Measurements from ENCODE around the gene MAP10.
A peak's percentile ranks its signal among the peaks of the same experiment; 100 is the strongest.

Gene MAP10

DNA sequence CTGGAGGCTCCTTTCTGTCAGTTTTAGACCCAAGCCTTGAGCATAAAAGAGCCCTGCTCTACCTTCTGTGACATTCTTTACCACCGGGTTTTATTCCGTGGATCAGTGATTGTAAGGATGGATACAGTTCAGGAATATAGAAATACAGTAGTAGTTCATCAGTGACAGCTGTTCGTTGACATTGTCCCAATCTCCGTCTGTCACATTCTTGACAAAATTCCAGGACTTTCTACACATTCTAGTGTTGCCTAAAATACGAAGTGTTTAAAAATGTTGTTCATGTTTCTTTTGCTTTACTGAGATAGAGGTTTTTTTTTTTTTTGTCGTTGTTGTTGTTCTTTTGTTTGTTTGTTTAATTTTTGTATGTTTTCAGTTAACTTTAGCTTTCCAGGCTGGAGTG, 29.9 kb downstream of the MAP10 start:
- ChIA-PET CTCF (interaction anchor here (0.7 to 0.8 kb wide), 3 partner anchors 10 to 200 kb away, joined by 3 to 4 read pairs (median 4); no protein-coding TSS in a partner anchor), POLR2A (no interaction called here)
- no peak for TF ChIP-seq GLI2 (tag by site-specific recombination; IDR thresholded peaks at IDR 0.05; ENCODE audit: borderline replicate concordance, low read depth)
- TF ChIP-seq ZNF138 (tag by site-specific recombination; IDR thresholded peaks at IDR 0.05; ENCODE audit: borderline replicate concordance), result no peak
- TF ChIP-seq ZNF302 (tag by site-specific recombination; IDR thresholded peaks at IDR 0.05; ENCODE audit: low read depth), result no peak
- no peak for TF ChIP-seq GLIS1 (tag by site-specific recombination; IDR thresholded peaks at IDR 0.05)
- no peak for TF ChIP-seq ZNF530 (tag by site-specific recombination; IDR thresholded peaks at IDR 0.05; ENCODE audit: low read depth)
- no peak for TF ChIP-seq GFI1B (tag by site-specific recombination; IDR thresholded peaks at IDR 0.05)
- TF ChIP-seq TRIM28 (IDR thresholded peaks at IDR 0.05; ENCODE audit: borderline replicate concordance, low read length), result no peak
- TF ChIP-seq, protein P1, sequence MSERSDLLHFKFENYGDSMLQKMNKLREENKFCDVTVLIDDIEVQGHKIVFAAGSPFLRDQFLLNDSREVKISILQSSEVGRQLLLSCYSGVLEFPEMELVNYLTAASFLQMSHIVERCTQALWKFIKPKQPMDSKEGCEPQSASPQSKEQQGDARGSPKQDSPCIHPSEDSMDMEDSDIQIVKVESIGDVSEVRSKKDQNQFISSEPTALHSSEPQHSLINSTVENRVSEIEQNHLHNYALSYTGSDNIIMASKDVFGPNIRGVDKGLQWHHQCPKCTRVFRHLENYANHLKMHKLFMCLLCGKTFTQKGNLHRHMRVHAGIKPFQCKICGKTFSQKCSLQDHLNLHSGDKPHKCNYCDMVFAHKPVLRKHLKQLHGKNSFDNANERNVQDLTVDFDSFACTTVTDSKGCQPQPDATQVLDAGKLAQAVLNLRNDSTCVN (tag by site-specific recombination; optimal IDR thresholded peaks at IDR 0.05), result no peak
- TF ChIP-seq ZFP41 (tag by site-specific recombination; IDR thresholded peaks at IDR 0.05; ENCODE audit: borderline replicate concordance), result no peak
- TF ChIP-seq BCL11A (tag by site-specific recombination; IDR thresholded peaks at IDR 0.05; ENCODE audit: low read depth), result no peak
- no peak for TF ChIP-seq ZNF266 (tag by site-specific recombination; IDR thresholded peaks at IDR 0.05; ENCODE audit: low read depth)
- TF ChIP-seq ZNF768 (tag by site-specific recombination; IDR thresholded peaks at IDR 0.05), result no peak
- TF ChIP-seq, protein P2, sequence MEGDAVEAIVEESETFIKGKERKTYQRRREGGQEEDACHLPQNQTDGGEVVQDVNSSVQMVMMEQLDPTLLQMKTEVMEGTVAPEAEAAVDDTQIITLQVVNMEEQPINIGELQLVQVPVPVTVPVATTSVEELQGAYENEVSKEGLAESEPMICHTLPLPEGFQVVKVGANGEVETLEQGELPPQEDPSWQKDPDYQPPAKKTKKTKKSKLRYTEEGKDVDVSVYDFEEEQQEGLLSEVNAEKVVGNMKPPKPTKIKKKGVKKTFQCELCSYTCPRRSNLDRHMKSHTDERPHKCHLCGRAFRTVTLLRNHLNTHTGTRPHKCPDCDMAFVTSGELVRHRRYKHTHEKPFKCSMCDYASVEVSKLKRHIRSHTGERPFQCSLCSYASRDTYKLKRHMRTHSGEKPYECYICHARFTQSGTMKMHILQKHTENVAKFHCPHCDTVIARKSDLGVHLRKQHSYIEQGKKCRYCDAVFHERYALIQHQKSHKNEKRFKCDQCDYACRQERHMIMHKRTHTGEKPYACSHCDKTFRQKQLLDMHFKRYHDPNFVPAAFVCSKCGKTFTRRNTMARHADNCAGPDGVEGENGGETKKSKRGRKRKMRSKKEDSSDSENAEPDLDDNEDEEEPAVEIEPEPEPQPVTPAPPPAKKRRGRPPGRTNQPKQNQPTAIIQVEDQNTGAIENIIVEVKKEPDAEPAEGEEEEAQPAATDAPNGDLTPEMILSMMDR (tag by site-specific recombination; IDR thresholded peaks at IDR 0.05), result no peak
- no peak for TF ChIP-seq ZNF366 (tag by site-specific recombination; conservative IDR thresholded peaks at IDR 0.05)
- no peak for TF ChIP-seq ZNF48 (tag by site-specific recombination; IDR thresholded peaks at IDR 0.05)
- no peak for TF ChIP-seq KLF1 (tag by site-specific recombination; IDR thresholded peaks at IDR 0.05)
- TF ChIP-seq ZNF202 (tag by site-specific recombination; IDR thresholded peaks at IDR 0.05; ENCODE audit: borderline replicate concordance), result no peak
- no peak for TF ChIP-seq ZNF785 (tag by site-specific recombination; IDR thresholded peaks at IDR 0.05)
- TF ChIP-seq ZNF324 (tag by site-specific recombination; IDR thresholded peaks at IDR 0.05), result no peak
- no peaks in the 10 kb centered on the region for H3K36me3 ChIP-seq (ENCODE audit: control insufficient read depth in 2 of 2, insufficient read depth in 1 of 2, low read length in 2 of 2)
- H3K27ac ChIP-seq (ENCODE audit: extremely low read depth, low read depth, low read length), result no peak overlapping the region
- H3K4me3 ChIP-seq (ENCODE audit: low read depth, low read length), result no peak overlapping the region
- no peaks in the 10 kb centered on the region for H3K9me3 ChIP-seq (ENCODE audit: control insufficient read depth, insufficient read depth, low read depth, low read length)
- H3K4me1 ChIP-seq (ENCODE audit: control insufficient read depth, insufficient read depth, low read length), result no peaks in the 10 kb centered on the region

DNA sequence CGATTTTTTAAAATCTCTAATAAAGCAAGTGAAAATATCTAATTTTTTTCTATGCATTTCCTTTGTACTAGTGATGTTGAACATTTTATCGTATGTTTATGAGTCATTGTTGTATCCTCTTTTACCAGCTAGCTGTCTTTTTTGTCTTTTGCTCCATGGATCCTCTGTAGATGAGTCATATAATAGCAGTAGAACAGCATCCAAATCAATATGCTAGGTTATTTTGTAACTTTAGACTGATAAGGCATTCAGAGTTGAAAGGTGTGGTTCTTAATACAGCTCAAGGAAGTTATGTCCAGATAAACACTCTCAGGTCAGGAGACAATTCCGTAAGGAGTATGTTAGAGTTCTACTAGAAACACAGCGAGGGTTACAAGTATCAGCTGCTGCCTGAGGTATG, 31.9 kb downstream of the MAP10 start:
- CTCF ChIA-PET, result no interaction called here
- no peaks in the 10 kb centered on the region for H3K36me3 ChIP-seq (ENCODE audit: control insufficient read depth in 2 of 2, insufficient read depth in 1 of 2, low read length in 2 of 2)

More for the DNA sequence above, 31.9 kb downstream of the MAP10 start:
- no peaks in the 10 kb centered on the region for H3K4me1 ChIP-seq (ENCODE audit: control insufficient read depth, insufficient read depth, low read length)
- POLR2A ChIA-PET, result interaction anchor here (0.9 kb wide), 1 partner anchor 11 kb away, joined by 3 read pairs; no protein-coding TSS in a partner anchor
- H3K4me3 ChIP-seq (ENCODE audit: low read depth, low read length), result no peak overlapping the region
- no peak overlapping the region for H3K27ac ChIP-seq (ENCODE audit: extremely low read depth, low read depth, low read length)
- no peak for TF ChIP-seq ZNF621 (tag by site-specific recombination; IDR thresholded peaks at IDR 0.05)
- 0 out of 2 replicates have a peak, but pooled peaks have one; percentile 26 for TF ChIP-seq ZNF133 (tag by site-specific recombination; IDR thresholded peaks at IDR 0.05)
- no peak for TF ChIP-seq BCL11A (tag by site-specific recombination; IDR thresholded peaks at IDR 0.05; ENCODE audit: low read depth)
- TF ChIP-seq, protein P3, sequence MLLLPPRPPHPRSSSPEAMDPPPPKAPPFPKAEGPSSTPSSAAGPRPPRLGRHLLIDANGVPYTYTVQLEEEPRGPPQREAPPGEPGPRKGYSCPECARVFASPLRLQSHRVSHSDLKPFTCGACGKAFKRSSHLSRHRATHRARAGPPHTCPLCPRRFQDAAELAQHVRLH (tag by site-specific recombination; IDR thresholded peaks at IDR 0.05), result no peak
- no peaks in the 10 kb centered on the region for H3K9me3 ChIP-seq (ENCODE audit: control insufficient read depth, insufficient read depth, low read depth, low read length)
